GM19025 (cell line): ENCODE data around the gene SLBP.

Experiments used
- ATAC-seq: cut with Tn5 transposase; IDR thresholded peaks from one replicate; pipeline ENCODE4 v1.9.1; 2021; ENCODE audit warnings: mild to moderate bottlenecking, low read depth, moderate library complexity; ENCODE audit not compliant: unreplicated experiment

Gene SLBP

DNA sequence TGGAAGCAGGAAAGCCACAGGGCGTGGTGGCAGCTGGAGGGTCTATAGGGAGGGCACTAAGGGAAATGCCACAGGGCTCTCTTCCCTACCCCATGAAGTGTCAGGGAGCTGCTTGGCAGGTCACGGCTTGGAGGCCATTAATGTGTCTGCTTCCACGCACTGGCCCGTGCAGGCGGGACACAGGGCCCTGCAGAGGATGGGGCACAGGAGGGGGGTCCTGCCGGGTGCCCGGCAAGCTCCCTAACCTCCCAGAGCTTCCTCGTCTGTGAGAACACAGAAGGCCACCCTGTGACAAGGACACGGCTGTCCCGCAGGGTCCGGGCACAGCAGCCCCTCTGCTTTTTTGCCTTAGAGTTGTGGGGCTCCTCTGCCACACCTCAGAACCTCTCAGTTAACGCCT is 53.5 kb downstream of the SLBP start:
- ATAC-seq: no peak

- no peak for ATAC-seq
Observed at GRCh38 chr4:1658146-1658545, 54.0 kb downstream of the SLBP start.

DNA sequence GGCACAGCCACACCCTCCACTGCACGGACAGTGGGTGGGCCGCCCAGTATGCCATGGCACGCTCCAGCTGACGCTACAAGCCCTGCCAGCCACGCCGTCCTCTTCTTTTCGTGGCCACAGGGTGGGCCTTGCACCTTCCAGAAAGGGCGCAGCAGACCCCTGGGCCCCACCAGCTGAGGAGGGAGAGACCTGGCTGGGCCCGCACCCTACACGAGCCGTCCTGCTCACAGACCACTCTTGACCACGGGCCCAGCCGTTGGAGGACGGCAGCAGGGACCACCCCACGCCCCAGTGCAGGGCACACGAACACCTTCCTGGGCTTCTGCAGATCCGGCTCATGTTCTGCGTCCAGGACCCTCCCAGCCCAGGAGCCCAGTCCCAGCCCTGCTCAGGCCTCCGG is 55.1 kb downstream of the SLBP start:
- ATAC-seq: no peak

DNA sequence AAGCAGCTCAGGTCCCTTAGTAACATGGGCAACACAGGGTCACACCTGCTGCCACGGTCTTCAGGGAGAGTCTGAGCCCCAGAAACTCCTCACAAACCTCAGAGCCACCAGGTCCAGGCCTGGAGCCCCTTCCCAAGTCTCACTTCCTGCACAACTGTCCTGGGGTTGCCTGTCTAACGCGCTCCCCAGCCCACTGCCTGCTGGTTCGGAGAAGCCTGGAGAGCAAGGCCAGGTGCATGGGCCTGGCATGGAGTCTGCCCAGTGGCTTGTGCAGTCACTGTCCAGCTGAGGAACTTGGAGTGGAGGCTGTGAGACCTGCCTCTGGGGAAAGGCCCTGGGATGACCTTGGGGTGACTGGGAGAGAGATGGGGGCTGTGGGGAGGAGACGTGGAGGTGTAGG is 56.0 kb downstream of the SLBP start:
- ATAC-seq: no peak

DNA sequence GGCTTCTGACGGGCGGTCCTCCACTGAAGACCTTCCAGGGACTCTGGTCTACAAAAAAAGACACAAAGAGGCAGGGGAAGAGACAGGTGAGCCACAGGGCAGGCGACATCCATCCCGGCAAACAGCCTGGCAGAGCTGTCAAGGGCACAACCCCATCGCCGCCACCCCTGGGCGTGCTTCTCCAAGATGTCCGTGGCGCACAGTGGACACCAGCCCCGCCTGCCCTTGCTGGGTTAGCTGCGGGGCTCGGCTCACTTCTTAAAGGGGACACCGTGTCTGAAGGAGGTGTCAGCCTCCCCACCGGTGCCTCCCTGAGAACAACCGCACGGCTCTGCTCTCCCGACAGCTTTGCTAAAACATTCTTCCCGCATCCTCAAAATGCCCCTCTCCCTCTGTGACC is 56.4 kb downstream of the SLBP start:
- ATAC-seq: no peak

DNA sequence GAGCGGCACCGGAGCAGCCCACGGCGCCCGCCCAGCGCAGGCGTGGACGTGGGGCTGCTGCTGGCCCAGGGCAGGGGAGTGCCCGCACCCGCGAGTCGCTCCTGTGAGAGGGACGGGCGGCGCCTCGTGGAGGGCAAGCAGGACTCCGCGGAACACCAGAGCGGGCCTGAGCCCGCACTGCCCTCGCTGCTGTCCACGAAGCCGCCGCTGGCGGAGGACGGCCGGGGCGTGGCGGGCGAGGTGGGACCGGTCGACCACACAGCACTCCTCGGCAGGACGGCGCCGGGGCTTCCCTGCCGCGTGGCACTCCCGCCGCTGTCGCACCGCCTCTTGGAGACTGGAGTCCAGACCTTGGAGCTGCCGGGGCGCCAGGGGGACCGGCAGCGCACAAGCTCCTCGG is 57.0 kb downstream of the SLBP start:
- ATAC-seq: no peak

- ATAC-seq: no peak
Observed at GRCh38 chr4:1654216-1654955, 57.7 kb downstream of the SLBP start.

DNA sequence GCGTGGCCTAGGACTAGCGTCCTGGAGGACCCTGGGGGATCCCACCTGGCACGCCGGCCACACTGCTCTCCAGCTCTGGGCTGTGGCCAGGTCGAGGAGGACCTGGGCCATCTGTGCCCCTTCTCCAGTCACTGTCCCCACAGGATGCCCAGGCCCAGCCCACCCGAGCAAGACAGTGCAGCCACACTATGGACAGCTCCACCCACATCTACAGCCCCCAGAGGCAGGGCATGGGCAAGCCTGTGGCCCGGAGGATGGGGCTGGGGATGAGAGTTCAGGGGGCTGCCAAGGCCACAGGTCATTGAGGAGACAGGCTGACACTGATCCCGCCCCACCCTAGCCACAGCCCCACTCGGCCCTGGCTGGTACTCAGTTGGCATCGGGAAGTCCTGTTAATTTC is 58.3 kb downstream of the SLBP start:
- ATAC-seq: no peak

GRCh38 chr4:1652088-1652487 is 60.0 kb downstream of the SLBP start:
- ATAC-seq: no peak

- ATAC-seq: no peak
Observed at GRCh38 chr4:1651609-1652008, 60.5 kb downstream of the SLBP start.

- no peak for ATAC-seq
Observed at GRCh38 chr4:1648962-1649361, 63.2 kb downstream of the SLBP start.

GRCh38 chr4:1647432-1647831 is 64.7 kb downstream of the SLBP start:
- ATAC-seq: no peak

GRCh38 chr4:1646690-1647089 is 65.4 kb downstream of the SLBP start:
- no peak for ATAC-seq

DNA sequence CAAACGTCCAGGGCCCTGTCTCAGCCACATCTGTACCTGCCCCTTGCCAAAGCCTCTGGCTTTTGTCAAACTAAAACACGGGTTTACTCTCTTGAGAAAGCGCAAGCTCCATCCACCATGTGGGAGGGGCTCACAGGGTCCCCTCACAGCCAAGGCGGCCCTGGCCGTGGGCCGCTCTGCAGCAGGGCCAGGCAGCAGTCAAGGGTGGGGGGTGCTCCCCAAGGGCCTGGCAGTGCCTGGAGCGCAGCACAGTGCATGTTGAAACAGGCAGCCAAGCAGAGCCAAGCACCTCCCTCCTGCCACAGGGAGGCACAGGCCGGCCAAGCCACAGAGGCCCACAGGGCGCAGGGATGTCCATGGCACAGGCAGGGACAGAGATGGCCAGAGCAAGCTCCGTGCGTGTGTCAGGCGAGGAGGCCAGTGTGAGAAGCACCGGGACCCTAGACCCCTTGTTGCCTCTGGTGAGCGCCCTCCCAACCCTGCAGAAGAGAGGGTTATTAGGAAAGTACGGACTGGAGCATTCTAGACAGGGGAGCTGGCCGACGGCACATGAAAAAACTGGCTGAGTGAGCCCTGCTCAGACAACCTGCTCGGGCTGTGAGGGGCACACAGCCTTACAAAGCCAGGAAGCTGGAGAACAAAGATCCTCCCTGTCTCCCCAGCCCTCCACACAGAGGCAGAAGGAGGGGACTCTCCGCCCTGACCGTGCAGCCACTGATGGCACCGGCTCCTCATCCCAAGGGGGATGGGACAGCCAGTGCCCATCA is 67.0 kb downstream of the SLBP start:
- no peak for ATAC-seq

DNA sequence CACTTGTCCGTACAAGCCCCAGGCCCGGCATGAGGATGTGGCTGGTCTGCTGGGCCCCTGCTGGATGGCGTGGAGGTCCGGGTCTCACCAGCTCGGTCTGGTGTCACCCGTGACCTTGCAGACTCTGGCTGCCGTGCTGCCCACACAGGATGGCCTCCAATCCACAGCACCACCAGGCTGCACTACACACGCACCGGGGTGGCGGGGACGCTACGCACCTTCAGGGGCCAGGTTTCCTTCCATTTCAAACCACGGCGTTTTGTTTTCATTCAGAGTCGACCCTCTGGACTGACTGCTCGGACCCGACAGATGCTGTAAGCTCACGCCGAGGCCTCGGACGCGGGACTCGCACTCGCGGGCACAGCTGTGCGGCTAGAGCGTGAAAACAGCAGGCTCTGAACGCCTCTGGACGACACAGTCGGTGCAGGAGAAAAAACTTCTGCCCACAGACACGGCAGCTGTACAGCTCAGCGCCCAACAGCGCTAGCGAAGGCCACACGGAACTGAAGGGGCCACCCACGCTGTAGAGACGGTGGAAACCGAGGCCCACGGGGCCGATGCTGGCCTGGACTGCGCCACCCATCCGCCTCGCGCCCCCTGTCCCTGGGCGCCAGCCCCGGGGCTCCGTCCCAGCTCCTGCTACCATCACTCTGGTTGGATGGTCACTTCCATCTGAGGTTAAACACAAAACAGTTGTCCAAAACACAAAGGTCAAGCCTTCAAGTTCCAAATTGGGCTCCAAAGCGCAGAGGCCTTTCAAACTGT is 68.0 kb downstream of the SLBP start:
- no peak for ATAC-seq
